Osteoblast (primary cell): ENCODE data around the gene TRIO. TPM values are rescaled to one million over a fixed set of nuclear protein-coding genes. Genes with fewer than 3 reads are reported as not detected.

Experiments
- DNase-seq: peaks from one replicate; pipeline ENCODE4 v3.0.0; 2011; ENCODE audit warnings: low spot score, mixed read lengths; ENCODE audit not compliant: insufficient read length; ENCODE audit errors: missing footprints
- H2AFZ ChIP-seq: 2 replicates; pipeline ENCODE4 v1.6.0; 2011; ENCODE audit warnings: mild to moderate bottlenecking, low read length
- H3K27ac ChIP-seq: 2 replicates; pipeline ENCODE4 v1.5.1; 2011; ENCODE audit warnings: mild to moderate bottlenecking, low read depth, low read length, moderate library complexity
- H3K27me3 ChIP-seq: 2 replicates; pipeline ENCODE4 v1.6.0; 2012; ENCODE audit warnings: mild to moderate bottlenecking, control low read depth, inconsistent platforms, low read length, moderate library complexity; ENCODE audit not compliant: insufficient read depth
- H3K36me3 ChIP-seq: 2 replicates; pipeline ENCODE4 v1.5.1; 2011; ENCODE audit warnings: mild to moderate bottlenecking, low read length, control low read depth, moderate library complexity; ENCODE audit not compliant: insufficient read depth
- H3K4me1 ChIP-seq: 2 replicates; pipeline ENCODE4 v1.5.1; 2011; ENCODE audit warnings: mild to moderate bottlenecking, low read length, control low read depth, moderate library complexity; ENCODE audit not compliant: insufficient read depth
- H3K4me2 ChIP-seq: 2 replicates; pipeline ENCODE4 v1.6.0; 2011; ENCODE audit warnings: mild to moderate bottlenecking, low read length; ENCODE audit not compliant: insufficient read depth
- H3K4me3 ChIP-seq: fragments of 200-600 bp; sonication (generic); 3 replicates; pipeline ENCODE4 v1.5.1; 2012; ENCODE audit warnings: mild to moderate bottlenecking, low read length, inconsistent platforms; ENCODE audit not compliant: insufficient read depth
- H3K79me2 ChIP-seq: 2 replicates; pipeline ENCODE4 v1.6.0; 2012; ENCODE audit warnings: mild to moderate bottlenecking, low read length, control low read depth, inconsistent platforms; ENCODE audit not compliant: insufficient read depth
- H3K9me3 ChIP-seq: 2 replicates; pipeline ENCODE4 v1.5.1; 2011; ENCODE audit warnings: low read depth, low read length, control low read depth
- H4K20me1 ChIP-seq: 2 replicates; pipeline ENCODE4 v1.6.0; 2012; ENCODE audit warnings: mild to moderate bottlenecking, low read length, control low read depth; ENCODE audit not compliant: insufficient read depth
- total RNA-seq: library from RNA; depleted of rRNA; stranded (reverse); fragments of >200 nt; gene quantifications from 2 replicates; pipeline ENCODE4 v1.2.3, GENCODE V29; 2012
- TF ChIP-seq, protein P1 (sequence below): IDR thresholded peaks from 2 replicates; pipeline ENCODE4 v1.5.1; 2011; ENCODE audit warnings: mild to moderate bottlenecking, low read depth, low read length, moderate library complexity; ENCODE audit errors: extremely low read depth

Gene TRIO
- total RNA-seq, 1 donor: 274 TPM

GRCh38 chr5:14526493-14526892 lies 383.4 kb downstream of the TRIO start:
- Histone ChIP-seq H3K36me3 (no peaks in the 10 kb centered on the region), H3K4me1 (no peaks in the 10 kb centered on the region), H3K4me3 (no peak overlapping the region), H3K4me2 (no peak overlapping the region), H3K27ac (no peak overlapping the region), H3K9me3 (no peaks in the 10 kb centered on the region), H4K20me1 (no peaks in the 10 kb centered on the region), H2AFZ (no peak overlapping the region), H3K27me3 (peaks cover 3% of the 10 kb centered on the region), H3K79me2 (no peaks in the 10 kb centered on the region)
- no peak for DNase-seq
- TF ChIP-seq, protein P1, sequence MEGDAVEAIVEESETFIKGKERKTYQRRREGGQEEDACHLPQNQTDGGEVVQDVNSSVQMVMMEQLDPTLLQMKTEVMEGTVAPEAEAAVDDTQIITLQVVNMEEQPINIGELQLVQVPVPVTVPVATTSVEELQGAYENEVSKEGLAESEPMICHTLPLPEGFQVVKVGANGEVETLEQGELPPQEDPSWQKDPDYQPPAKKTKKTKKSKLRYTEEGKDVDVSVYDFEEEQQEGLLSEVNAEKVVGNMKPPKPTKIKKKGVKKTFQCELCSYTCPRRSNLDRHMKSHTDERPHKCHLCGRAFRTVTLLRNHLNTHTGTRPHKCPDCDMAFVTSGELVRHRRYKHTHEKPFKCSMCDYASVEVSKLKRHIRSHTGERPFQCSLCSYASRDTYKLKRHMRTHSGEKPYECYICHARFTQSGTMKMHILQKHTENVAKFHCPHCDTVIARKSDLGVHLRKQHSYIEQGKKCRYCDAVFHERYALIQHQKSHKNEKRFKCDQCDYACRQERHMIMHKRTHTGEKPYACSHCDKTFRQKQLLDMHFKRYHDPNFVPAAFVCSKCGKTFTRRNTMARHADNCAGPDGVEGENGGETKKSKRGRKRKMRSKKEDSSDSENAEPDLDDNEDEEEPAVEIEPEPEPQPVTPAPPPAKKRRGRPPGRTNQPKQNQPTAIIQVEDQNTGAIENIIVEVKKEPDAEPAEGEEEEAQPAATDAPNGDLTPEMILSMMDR: no peak

GRCh38 chr5:14528115-14528514 lies 385.0 kb downstream of the TRIO start:
- Histone ChIP-seq H3K4me2 (no peak overlapping the region), H4K20me1 (no peaks in the 10 kb centered on the region), H3K27me3 (peaks cover 6% of the 10 kb centered on the region), H3K27ac (no peak overlapping the region), H2AFZ (no peak overlapping the region), H3K4me1 (no peaks in the 10 kb centered on the region), H3K36me3 (no peaks in the 10 kb centered on the region), H3K79me2 (no peaks in the 10 kb centered on the region), H3K9me3 (no peaks in the 10 kb centered on the region), H3K4me3 (no peak overlapping the region)
- DNase-seq: no peak
- TF ChIP-seq, protein P1: no peak

DNA sequence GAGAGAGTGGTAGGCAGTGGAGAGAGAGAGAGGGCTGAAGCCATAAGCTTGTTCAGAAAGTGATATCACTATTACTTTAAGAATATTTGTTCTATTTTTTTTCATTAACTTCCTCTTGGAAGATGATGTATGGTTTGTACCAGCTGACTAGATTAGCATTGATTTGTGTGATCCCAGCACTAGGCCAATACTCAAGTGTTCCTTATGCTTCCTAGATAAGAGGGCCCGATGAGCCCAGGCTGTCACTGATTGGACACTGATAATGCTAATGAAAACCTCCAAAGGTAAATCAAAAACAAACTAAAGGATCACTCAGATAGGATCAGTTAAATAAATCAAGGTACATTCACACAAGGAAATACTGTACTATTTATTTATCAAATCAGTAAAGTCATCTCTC lies 385.8 kb downstream of the TRIO start:
- Histone ChIP-seq H3K9me3 (no peaks in the 10 kb centered on the region), H4K20me1 (no peaks in the 10 kb centered on the region), H3K4me2 (no peak overlapping the region), H2AFZ (no peak overlapping the region), H3K4me1 (no peaks in the 10 kb centered on the region), H3K27ac (no peak overlapping the region), H3K36me3 (no peaks in the 10 kb centered on the region), H3K4me3 (no peak overlapping the region), H3K27me3 (peaks cover 6% of the 10 kb centered on the region), H3K79me2 (no peaks in the 10 kb centered on the region)
- TF ChIP-seq, protein P1: no peak
- DNase-seq: no peak

DNA sequence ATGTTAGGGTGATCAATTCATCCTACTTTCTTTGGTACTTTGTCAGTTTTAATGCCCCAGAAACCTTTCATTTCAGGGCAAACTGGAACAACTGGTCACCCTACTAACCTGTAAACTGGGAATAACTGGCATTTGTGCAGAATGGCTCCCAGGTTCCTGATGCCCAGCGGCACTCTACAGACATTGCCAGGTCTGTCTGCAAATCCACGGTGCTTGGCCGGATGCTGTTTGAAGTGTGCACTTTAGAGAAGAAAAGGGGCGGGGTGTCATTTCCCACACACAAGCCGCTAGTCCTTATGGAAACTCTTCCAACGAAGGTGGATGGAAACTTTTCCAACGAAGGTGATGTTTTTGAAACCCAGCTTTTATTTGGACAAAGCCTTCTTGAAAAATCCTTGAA lies 388.5 kb downstream of the TRIO start:
- no peak for DNase-seq
- no peak overlapping the region for H3K4me3 ChIP-seq

More for the DNA sequence above, 388.5 kb downstream of the TRIO start:
- Histone ChIP-seq H3K79me2 (no peaks in the 10 kb centered on the region), H3K36me3 (no peaks in the 10 kb centered on the region), H3K4me2 (no peak overlapping the region), H4K20me1 (no peaks in the 10 kb centered on the region), H3K9me3 (no peaks in the 10 kb centered on the region), H3K27ac (no peak overlapping the region), H2AFZ (no peak overlapping the region), H3K27me3 (peaks cover 8% of the 10 kb centered on the region), H3K4me1 (no peaks in the 10 kb centered on the region)
- TF ChIP-seq, protein P1: no peak
